A549 (cell line): ENCODE results near the gene LDLRAD4.
"Not testable (repeated sequence)": the region's sequence is repeated elsewhere in the genome, so short reads cannot be mapped to it uniquely, and the experiment has no call there.

Experiments used
- POLR2AphosphoS2 ChIP-seq: conservative IDR thresholded peaks from 2 replicates; pipeline ENCODE4 v1.6.1; 2012; ENCODE audit warnings: low read length, improper control_type of control experiment, inconsistent platforms
- TF ChIP-seq, protein P1 (sequence below): fragments of >200 bp; sonication (Bioruptor Twin); formaldehyde crosslinking; IDR thresholded peaks from 3 replicates; pipeline ENCODE4 v1.5.1; 2016

- not testable (repeated sequence) for TF ChIP-seq POLR2AphosphoS2
- TF ChIP-seq, protein P1, sequence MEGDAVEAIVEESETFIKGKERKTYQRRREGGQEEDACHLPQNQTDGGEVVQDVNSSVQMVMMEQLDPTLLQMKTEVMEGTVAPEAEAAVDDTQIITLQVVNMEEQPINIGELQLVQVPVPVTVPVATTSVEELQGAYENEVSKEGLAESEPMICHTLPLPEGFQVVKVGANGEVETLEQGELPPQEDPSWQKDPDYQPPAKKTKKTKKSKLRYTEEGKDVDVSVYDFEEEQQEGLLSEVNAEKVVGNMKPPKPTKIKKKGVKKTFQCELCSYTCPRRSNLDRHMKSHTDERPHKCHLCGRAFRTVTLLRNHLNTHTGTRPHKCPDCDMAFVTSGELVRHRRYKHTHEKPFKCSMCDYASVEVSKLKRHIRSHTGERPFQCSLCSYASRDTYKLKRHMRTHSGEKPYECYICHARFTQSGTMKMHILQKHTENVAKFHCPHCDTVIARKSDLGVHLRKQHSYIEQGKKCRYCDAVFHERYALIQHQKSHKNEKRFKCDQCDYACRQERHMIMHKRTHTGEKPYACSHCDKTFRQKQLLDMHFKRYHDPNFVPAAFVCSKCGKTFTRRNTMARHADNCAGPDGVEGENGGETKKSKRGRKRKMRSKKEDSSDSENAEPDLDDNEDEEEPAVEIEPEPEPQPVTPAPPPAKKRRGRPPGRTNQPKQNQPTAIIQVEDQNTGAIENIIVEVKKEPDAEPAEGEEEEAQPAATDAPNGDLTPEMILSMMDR = not testable (repeated sequence)
Measured at GRCh38 chr18:13489303-13489702, 270.7 kb downstream of the LDLRAD4 start.
